Right lobe of liver (tissue), 6 donors: Measurements from ENCODE around the gene SPINT2. TPM values are rescaled to one million over a fixed set of nuclear protein-coding genes. Genes with fewer than 3 reads are reported as not detected.
"Not testable (repeated sequence)": the region's sequence is repeated elsewhere in the genome, so short reads cannot be mapped to it uniquely, and the experiment has no call there.

Source experiments
- ATAC-seq, 4 donors: fragments of 200-7000 bp; cut with Tn5 transposase; one replicate each; pipeline ENCODE4 v1.9.1; 2020; ENCODE audit warnings: mild to moderate bottlenecking in 4 of 4, moderate library complexity in 4 of 4
- DNase-seq, 3 donors: peaks; one replicate each; pipeline ENCODE4 v3.0.0-alpha.2; 2020
- H3K27ac ChIP-seq, 3 donors: fragments of 200-600 bp; one replicate each; pipeline ENCODE4 v1.8.0; 2022
- H3K27me3 ChIP-seq, 2 donors: fragments of 200-600 bp; one replicate each; pipeline ENCODE4 v1.8.0; 2022
- H3K36me3 ChIP-seq, 4 donors: fragments of 200-600 bp; sonication (generic) in 1 of 4; one replicate each; pipeline versions ENCODE4 v1.5.1 to v1.8.0; 2017 to 2022; ENCODE audit warnings: control low read depth in 1 of 4
- H3K4me1 ChIP-seq, 4 donors: fragments of 200-600 bp; sonication (generic) in 1 of 4; one replicate each; pipeline versions ENCODE4 v1.5.1 to v1.8.0; 2017 to 2022; ENCODE audit warnings: control low read depth in 1 of 4
- H3K4me3 ChIP-seq, 3 donors: fragments of 200-600 bp; one replicate each; pipeline ENCODE4 v1.8.0; 2022
- H3K9me3 ChIP-seq, 4 donors: fragments of 200-600 bp; sonication (generic) in 1 of 4; one replicate each; pipeline versions ENCODE4 v1.5.1 to v1.8.0; 2017 to 2022; ENCODE audit warnings: control low read depth in 1 of 4
- CTCF ChIP-seq, 4 donors: fragments of 200-600 bp in 3 of 4; fragments of 450-650 bp in 1 of 4; IDR thresholded peaks; one replicate each; pipeline versions ENCODE4 v1.5.1 to v1.8.0; 2016 to 2022; ENCODE audit warnings: antibody characterized with exemption in 4 of 4, mild to moderate bottlenecking in 2 of 4
- POLR2A ChIP-seq: fragments of 450-650 bp; IDR thresholded peaks from one replicate; pipeline ENCODE4 v1.6.1; 2017; ENCODE audit warnings: antibody characterized with exemption, mild to moderate bottlenecking
- WGBS: methylation state at CpG from one replicate; pipeline ENCODE4 v1.1.6; 2018; ENCODE audit warnings: low coverage, low lambda C conversion rate; ENCODE audit not compliant: insufficient coverage; ENCODE audit errors: missing lambda C conversion rate; 5-methylcytosine and 5-hydroxymethylcytosine counted together
- intact Hi-C, 2 donors: fragments of 100-400 bp; cut with DNase I; formaldehyde crosslinking; loops; one replicate each; pipeline versions ENCODE4 v1.11.2 to v1.14.1; 2022
- small RNA-seq, 2 experiments: library from RNA; depleted of rRNA; stranded (forward); fragments of <200 nt; gene quantifications; one replicate each; pipeline ENCODE3, GENCODE V24; 2016
- total RNA-seq, 6 experiments: library from RNA; depleted of rRNA in 2 of 6; stranded (reverse); fragments of >200 nt in 2 of 6; fragmentation: NEBNext Ultra II Directional in 3 of 6; extraction: Animal tissue kit (Norgen Biotek cat#: 25700) in 3 of 6; gene quantifications; one replicate each; pipeline versions ENCODE4 v1.1.0 to v1.2.4, GENCODE V29; 2016 to 2023
- donor health status: DM: no; HTN: yes; CAD: no.
- donor health status: DM: no; HTN: no; CAD: no.
- donor health status: DM: no; HTN: no; CAD: no.
- donor health status: DM: no; HTN: yes; CAD: no.
- donor health status: DM: no; HTN: yes; CAD: no.

SPINT2 gene
- total RNA-seq, 6 experiments from 2014 or later = 3.5 to 19.1 (median 6.2) TPM

- WGBS = 2% methylated on average over 23 of the region's 41 CpGs
- Histone ChIP-seq H3K4me1 (peaks cover 0 to 4% (median 0%) of the 10 kb centered on the region in 4 donors), H3K4me3 (peak overlapping the region; percentile 48 to 66 (median 65)), H3K27me3 (no peaks in the 10 kb centered on the region), H3K27ac (peak overlapping the region; percentile 58 to 79 (median 78)), H3K36me3 (no peaks in the 10 kb centered on the region), H3K9me3 (no peaks in the 10 kb centered on the region)
- ATAC-seq (peak; percentile 73 to 81 (median 79)), DNase-seq (peak; percentile 95 to 97 (median 95))
- intact Hi-C loops = no loop called here
- TF ChIP-seq POLR2A = no peak
- no peak for TF ChIP-seq CTCF (IDR thresholded peaks at IDR 0.05)
Observed at GRCh38 chr19:38336638-38337359, 72.4 kb downstream of the SPINT2 start.

GRCh38 chr19:38337360-38337653 lies 72.9 kb downstream of the SPINT2 start:
- ATAC-seq (no peak), DNase-seq (no peak)
- peak overlapping the region; percentile 48 to 66 (median 65) for H3K4me3 ChIP-seq
- H3K9me3 ChIP-seq = no peaks in the 10 kb centered on the region
- H3K4me1 ChIP-seq = peaks cover 0 to 4% (median 0%) of the 10 kb centered on the region in 4 donors
- intact Hi-C loops = no loop called here
- TF ChIP-seq POLR2A = no peak
- no peak for TF ChIP-seq CTCF (IDR thresholded peaks at IDR 0.05)
- H3K36me3 ChIP-seq = no peaks in the 10 kb centered on the region
- WGBS = 71% methylated on average over 10 of the region's 10 CpGs
- no peaks in the 10 kb centered on the region for H3K27me3 ChIP-seq
- no peak overlapping the region for H3K27ac ChIP-seq

- H3K36me3 ChIP-seq, H3K27me3 ChIP-seq, ATAC-seq, H3K27ac ChIP-seq, H3K4me1 ChIP-seq, intact Hi-C loops, H3K4me3 ChIP-seq, DNase-seq, H3K9me3 ChIP-seq: not testable (repeated sequence)
- WGBS = 57% methylated on average over 2 of the region's 4 CpGs
Observed at GRCh38 chr19:38339011-38339410, 74.6 kb downstream of the SPINT2 start.

GRCh38 chr19:38340927-38341326 lies 76.6 kb downstream of the SPINT2 start:
- no peaks in the 10 kb centered on the region for H3K36me3 ChIP-seq
- intact Hi-C loops = no loop called here
- 100% methylated on average over 2 of the region's 2 CpGs for WGBS
- no peaks in the 10 kb centered on the region for H3K9me3 ChIP-seq
- H3K27me3 ChIP-seq = no peaks in the 10 kb centered on the region
- H3K4me3 ChIP-seq = no peak overlapping the region
- peaks cover 0 to 4% (median 0%) of the 10 kb centered on the region in 4 donors for H3K4me1 ChIP-seq
- no peak for TF ChIP-seq CTCF (IDR thresholded peaks at IDR 0.05)
- TF ChIP-seq POLR2A = no peak
- no peak overlapping the region for H3K27ac ChIP-seq
- ATAC-seq = no peak
- no peak for DNase-seq

Small RNA genes lying within 50 kb of the gene (small RNA-seq; reads per million reads assigned to genes)
- gene RF00019 = 0 reads per million in 2 experiments

Other genes starting within 250 kb of the SPINT2 start
- gene DPF1, start 40.4 kb upstream of the SPINT2 start, total RNA-seq = not detected
- gene PPP1R14A, start 8.2 kb upstream of the SPINT2 start, total RNA-seq = 1 to 10 TPM; 2.7 to 8.7 (median 6.7) TPM
- 1 to 10 TPM in 1 of 6 experiments, not detected in 5; 1.8 TPM for gene C19orf33, start 39.7 kb downstream of the SPINT2 start, total RNA-seq
- gene YIF1B, start 51.4 kb downstream of the SPINT2 start, total RNA-seq = 10 to 100 TPM; 26.3 to 69.7 (median 42.0) TPM
- 1 to 10 TPM; 1.1 to 3.1 (median 2.2) TPM for gene KCNK6, start 55.3 kb downstream of the SPINT2 start, total RNA-seq
- 1 to 10 TPM in 4 of 6 experiments, under 1 TPM in 1, not detected in 1; 0.69 to 4.4 (median 2.4) TPM for gene CATSPERG, start 71.3 kb downstream of the SPINT2 start, total RNA-seq
- 100 to 1,000 TPM in 2 of 6 experiments, 10 to 100 TPM in 4; 69.2 to 181 (median 75.2) TPM for gene PSMD8, start 110.0 kb downstream of the SPINT2 start, total RNA-seq
- gene GGN, start 123.5 kb downstream of the SPINT2 start, total RNA-seq = not detected
- gene SPRED3, start 124.1 kb downstream of the SPINT2 start, total RNA-seq = under 1 TPM in 4 of 6 experiments, not detected in 2; 0.12 to 0.37 (median 0.22) TPM
- 10 to 100 TPM in 3 of 6 experiments, 1 to 10 TPM in 3; 7.6 to 19.8 (median 9.8) TPM for gene FAM98C, start 138.5 kb downstream of the SPINT2 start, total RNA-seq
- 1 to 10 TPM in 2 of 6 experiments, under 1 TPM in 4; 0.77 to 1.5 (median 0.93) TPM for gene RASGRP4, start 161.6 kb downstream of the SPINT2 start, total RNA-seq
- 1 to 10 TPM in 1 of 6 experiments, under 1 TPM in 5; 0.12 to 1.1 (median 0.49) TPM for gene RYR1, start 169.1 kb downstream of the SPINT2 start, total RNA-seq